Measurements from ENCODE around the gene NEDD4L. TPM values are rescaled to one million over a fixed set of nuclear protein-coding genes. Genes with fewer than 3 reads are reported as not detected.

The NEDD4L gene
- total RNA-seq, 1 experiment from 2014 or later = 42.9 TPM

DNA sequence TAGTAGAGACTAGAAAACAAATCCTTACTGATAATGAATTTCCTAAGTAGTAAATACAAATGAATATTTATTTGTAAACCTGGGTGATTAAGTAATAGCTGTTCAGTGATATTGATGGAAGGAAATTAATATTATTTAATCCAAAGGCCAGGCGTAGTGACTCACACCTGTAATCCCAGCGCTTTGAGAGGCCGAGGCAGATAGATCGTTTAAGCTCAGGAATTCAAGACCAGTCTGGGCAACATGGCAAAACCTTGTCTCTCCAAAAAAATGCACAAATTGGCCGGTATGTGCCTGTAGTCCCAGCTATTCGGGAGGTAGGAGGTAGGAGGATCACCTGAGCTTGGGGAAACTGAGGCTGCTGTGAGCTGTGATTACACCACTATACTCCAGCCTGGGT lies 228.2 kb downstream of the NEDD4L start:
- ChIA-PET CTCF (no interaction called here), POLR2A (no interaction called here)
- in situ Hi-C loops (cut with HindIII; ENCODE audit: low pct_unique_long_range_greater_than_20kb, low sequenced_read_pairs) (no loop called here), intact Hi-C loops (cut with micrococcal nuclease; ENCODE audit: unreplicated experiment) (no loop called here)
- BruUV-seq (replicated peaks) = no TSS peak
- Histone ChIP-seq H3K27ac (ENCODE audit: low read length) (no peak overlapping the region), H3K4me3 (ENCODE audit: low read depth in 2 of 2, low read length in 2 of 2) (no peak overlapping the region), H3K27me3 (ENCODE audit: control insufficient read depth, insufficient read depth, low read length) (no peaks in the 10 kb centered on the region), H3K4me1 (ENCODE audit: control insufficient read depth, insufficient read depth, low read length) (peaks cover 12% of the 10 kb centered on the region), H3K36me3 (ENCODE audit: control insufficient read depth, insufficient read depth, low read length) (no peaks in the 10 kb centered on the region), H3K9me3 (ENCODE audit: control insufficient read depth, insufficient read depth, low read depth, low read length) (no peaks in the 10 kb centered on the region)
- ATAC-seq (no peak), DNase-seq (ENCODE audit: low read depth, low spot score) (no peak)
- TF ChIP-seq, protein P1, sequence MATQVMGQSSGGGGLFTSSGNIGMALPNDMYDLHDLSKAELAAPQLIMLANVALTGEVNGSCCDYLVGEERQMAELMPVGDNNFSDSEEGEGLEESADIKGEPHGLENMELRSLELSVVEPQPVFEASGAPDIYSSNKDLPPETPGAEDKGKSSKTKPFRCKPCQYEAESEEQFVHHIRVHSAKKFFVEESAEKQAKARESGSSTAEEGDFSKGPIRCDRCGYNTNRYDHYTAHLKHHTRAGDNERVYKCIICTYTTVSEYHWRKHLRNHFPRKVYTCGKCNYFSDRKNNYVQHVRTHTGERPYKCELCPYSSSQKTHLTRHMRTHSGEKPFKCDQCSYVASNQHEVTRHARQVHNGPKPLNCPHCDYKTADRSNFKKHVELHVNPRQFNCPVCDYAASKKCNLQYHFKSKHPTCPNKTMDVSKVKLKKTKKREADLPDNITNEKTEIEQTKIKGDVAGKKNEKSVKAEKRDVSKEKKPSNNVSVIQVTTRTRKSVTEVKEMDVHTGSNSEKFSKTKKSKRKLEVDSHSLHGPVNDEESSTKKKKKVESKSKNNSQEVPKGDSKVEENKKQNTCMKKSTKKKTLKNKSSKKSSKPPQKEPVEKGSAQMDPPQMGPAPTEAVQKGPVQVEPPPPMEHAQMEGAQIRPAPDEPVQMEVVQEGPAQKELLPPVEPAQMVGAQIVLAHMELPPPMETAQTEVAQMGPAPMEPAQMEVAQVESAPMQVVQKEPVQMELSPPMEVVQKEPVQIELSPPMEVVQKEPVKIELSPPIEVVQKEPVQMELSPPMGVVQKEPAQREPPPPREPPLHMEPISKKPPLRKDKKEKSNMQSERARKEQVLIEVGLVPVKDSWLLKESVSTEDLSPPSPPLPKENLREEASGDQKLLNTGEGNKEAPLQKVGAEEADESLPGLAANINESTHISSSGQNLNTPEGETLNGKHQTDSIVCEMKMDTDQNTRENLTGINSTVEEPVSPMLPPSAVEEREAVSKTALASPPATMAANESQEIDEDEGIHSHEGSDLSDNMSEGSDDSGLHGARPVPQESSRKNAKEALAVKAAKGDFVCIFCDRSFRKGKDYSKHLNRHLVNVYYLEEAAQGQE (IDR thresholded peaks at IDR 0.05; ENCODE audit: insufficient read depth in 1 of 2, low read depth in 2 of 2, low read length in 1 of 2) = no peak
- TF ChIP-seq TCF7L2 (IDR thresholded peaks at IDR 0.05; ENCODE audit: low read depth, low read length) = no peak
- TF ChIP-seq, protein P2, sequence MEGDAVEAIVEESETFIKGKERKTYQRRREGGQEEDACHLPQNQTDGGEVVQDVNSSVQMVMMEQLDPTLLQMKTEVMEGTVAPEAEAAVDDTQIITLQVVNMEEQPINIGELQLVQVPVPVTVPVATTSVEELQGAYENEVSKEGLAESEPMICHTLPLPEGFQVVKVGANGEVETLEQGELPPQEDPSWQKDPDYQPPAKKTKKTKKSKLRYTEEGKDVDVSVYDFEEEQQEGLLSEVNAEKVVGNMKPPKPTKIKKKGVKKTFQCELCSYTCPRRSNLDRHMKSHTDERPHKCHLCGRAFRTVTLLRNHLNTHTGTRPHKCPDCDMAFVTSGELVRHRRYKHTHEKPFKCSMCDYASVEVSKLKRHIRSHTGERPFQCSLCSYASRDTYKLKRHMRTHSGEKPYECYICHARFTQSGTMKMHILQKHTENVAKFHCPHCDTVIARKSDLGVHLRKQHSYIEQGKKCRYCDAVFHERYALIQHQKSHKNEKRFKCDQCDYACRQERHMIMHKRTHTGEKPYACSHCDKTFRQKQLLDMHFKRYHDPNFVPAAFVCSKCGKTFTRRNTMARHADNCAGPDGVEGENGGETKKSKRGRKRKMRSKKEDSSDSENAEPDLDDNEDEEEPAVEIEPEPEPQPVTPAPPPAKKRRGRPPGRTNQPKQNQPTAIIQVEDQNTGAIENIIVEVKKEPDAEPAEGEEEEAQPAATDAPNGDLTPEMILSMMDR (IDR thresholded peaks at IDR 0.05) = no peak
- no peak for TF ChIP-seq POLR2AphosphoS5 (IDR thresholded peaks at IDR 0.05; ENCODE audit: low read depth, low read length)
- no peak for TF ChIP-seq SIN3A (IDR thresholded peaks at IDR 0.05; ENCODE audit: borderline replicate concordance, insufficient read depth, low read depth, low read length)

GRCh38 chr18:58272779-58273435 lies 228.9 kb downstream of the NEDD4L start:
- Histone ChIP-seq H3K9me3 (ENCODE audit: control insufficient read depth, insufficient read depth, low read depth, low read length) (no peaks in the 10 kb centered on the region), H3K27me3 (ENCODE audit: control insufficient read depth, insufficient read depth, low read length) (no peaks in the 10 kb centered on the region), H3K4me3 (ENCODE audit: low read depth in 2 of 2, low read length in 2 of 2) (no peak overlapping the region), H3K27ac (ENCODE audit: low read length) (no peak overlapping the region), H3K36me3 (ENCODE audit: control insufficient read depth, insufficient read depth, low read length) (no peaks in the 10 kb centered on the region), H3K4me1 (ENCODE audit: control insufficient read depth, insufficient read depth, low read length) (peaks cover 12% of the 10 kb centered on the region)
- no peak for DNase-seq (ENCODE audit: low read depth, low spot score)
- POLR2A ChIA-PET = no interaction called here
- TF ChIP-seq POLR2AphosphoS5 (IDR thresholded peaks at IDR 0.05; ENCODE audit: low read depth, low read length) (no peak), SIN3A (IDR thresholded peaks at IDR 0.05; ENCODE audit: borderline replicate concordance, insufficient read depth, low read depth, low read length) (no peak), TCF7L2 (IDR thresholded peaks at IDR 0.05; ENCODE audit: low read depth, low read length) (no peak)
- TF ChIP-seq, protein P1 (IDR thresholded peaks at IDR 0.05; ENCODE audit: insufficient read depth in 1 of 2, low read depth in 2 of 2, low read length in 1 of 2) = no peak
- TF ChIP-seq, protein P2 (IDR thresholded peaks at IDR 0.05) = no peak
- CTCF ChIA-PET = no interaction called here
- in situ Hi-C loops (cut with HindIII; ENCODE audit: low pct_unique_long_range_greater_than_20kb, low sequenced_read_pairs) (no loop called here), intact Hi-C loops (cut with micrococcal nuclease; ENCODE audit: unreplicated experiment) (no loop called here)
- no peak for ATAC-seq
- no TSS peak for BruUV-seq (replicated peaks)
